GF-D8 (cell line): Measurements from ENCODE around the gene TESK2.

Experiments
- DNase-seq: peaks from one replicate; lab custom pipeline; 2025; lab: John Stamatoyannopoulos, UW

Gene TESK2

DNA sequence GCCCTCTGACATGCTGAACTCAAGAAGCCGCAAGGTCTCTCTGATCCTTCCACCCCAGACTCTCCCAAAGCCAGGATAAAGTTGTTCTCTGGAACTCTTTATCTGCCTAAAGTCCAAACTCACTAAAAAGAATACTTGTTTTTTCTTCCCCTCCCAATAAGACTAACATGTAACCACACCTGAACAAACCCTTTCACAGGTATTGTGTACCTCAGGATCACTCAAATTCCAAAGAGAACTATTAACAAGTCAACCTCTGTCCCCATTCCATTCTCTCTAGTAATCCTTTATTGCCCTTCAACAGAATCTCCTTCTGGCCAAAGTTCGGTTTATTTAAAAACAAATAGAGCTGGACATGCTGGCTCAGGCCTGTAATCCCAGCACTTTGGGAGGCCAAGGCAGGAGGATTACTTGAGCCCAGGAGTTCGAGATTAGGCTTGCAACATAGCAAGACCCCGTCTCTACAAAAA lies 155.1 kb downstream of the TESK2 start:
- no peak for DNase-seq

DNA sequence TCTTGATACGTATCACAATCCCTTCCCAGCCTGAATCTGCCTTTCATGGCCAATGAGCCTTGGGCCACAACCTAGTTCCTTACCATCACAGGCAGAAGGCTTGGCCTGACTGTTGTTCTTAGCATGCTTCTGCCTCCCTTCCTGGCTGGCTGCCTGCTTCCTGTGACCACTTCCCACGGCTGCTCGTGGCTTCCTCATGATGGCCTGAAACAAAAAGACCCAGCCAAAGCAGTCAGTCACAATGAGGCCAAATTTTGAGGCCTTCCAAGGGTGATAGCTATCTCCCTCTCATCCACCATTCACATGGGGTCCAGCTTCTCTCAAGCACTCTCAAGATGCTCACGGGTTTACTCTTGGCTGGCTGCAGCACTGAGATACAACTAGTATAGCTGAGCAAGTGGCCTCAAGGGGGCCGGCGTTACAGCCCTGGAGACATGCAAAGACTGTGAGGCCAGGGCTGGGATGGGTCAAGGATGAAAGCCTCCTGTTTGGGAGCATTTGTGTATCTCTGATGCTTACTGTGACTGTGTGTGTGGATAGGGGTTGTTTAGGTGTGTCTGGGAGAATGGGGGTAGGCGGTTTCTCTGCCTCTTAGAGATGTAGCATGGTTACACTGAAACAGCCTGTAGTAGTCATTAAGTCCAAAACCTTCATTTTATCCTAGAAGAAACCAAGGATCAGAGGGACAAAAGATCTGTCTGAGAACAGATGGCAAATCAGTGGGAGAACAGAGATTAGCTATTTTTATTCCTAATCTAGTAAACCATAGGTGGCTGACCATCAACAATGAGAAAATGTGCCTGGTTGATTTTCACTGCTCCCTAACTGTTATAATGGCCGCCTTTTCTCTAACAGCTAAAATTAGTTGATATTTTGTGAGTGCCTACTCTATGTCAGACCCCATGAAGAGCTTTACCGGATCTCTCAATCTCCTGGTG lies 156.4 kb downstream of the TESK2 start:
- DNase-seq, result peak; percentile 41

DNA sequence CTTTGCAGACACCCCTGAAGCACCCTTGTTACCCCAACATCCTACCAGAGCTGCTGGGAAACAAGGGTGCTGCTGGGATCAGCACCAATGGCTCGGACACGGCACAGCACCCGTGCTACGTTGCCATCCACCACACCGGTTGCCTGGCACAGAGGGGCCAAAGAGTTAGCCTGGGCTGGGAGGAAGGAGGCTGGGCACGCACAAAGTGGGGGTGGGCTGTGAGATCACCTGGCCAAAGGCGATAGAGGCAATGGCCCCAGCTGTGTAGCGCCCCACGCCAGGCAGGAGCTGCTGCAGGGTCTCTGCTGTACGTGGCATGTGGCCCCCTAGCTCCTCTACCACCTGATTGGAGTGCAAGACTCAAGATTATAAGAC lies 158.6 kb downstream of the TESK2 start:
- no peak for DNase-seq

DNA sequence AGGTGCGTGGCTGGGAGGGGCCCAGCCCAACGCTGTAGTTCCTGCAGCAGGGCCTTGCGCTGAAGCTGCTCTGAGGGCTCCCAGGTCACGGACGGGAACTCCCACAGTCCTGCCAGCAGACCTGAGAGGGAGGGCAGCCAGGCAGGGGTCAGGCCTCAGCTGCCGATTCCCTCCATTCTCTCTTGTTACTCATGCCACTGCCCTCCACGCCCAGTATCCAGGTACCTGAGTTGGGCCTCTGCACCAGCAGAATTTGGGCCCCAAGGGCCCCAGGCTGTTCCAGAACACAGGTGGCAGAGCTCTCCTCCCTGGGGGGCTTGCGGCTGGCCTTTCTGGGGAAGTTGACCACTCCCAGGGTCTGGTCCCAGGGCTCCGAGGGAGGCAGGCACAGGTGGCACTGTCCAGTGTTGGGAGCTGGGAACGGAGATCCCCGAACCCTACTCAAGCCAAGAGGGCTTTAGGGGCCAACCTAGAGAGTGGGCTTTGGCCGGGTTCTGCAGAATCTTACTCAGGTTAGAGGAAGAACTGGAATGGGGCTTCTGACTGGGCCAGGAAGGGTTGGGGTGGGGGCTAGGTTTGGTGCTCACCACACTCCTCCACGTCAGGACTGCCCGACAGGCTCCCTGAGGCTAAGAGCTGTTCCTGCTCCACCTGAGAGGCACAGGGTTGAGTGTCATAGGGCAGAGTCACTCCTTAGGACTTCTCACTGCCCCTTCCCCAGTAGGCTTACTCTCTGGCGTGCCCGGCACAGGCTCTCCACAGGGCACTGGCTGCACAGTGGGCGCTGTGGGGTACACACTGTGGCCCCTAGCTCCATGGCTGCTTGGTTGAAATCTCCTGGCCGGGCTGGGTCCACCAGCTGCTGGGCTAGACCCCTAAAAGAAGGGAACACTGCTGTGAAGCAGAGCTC lies 159.3 kb downstream of the TESK2 start:
- no peak for DNase-seq

GRCh38 chr1:45329445-45329844 lies 161.5 kb downstream of the TESK2 start:
- DNase-seq, result no peak

- DNase-seq, result no peak
Measured at GRCh38 chr1:45328680-45329079, 162.3 kb downstream of the TESK2 start.

DNA sequence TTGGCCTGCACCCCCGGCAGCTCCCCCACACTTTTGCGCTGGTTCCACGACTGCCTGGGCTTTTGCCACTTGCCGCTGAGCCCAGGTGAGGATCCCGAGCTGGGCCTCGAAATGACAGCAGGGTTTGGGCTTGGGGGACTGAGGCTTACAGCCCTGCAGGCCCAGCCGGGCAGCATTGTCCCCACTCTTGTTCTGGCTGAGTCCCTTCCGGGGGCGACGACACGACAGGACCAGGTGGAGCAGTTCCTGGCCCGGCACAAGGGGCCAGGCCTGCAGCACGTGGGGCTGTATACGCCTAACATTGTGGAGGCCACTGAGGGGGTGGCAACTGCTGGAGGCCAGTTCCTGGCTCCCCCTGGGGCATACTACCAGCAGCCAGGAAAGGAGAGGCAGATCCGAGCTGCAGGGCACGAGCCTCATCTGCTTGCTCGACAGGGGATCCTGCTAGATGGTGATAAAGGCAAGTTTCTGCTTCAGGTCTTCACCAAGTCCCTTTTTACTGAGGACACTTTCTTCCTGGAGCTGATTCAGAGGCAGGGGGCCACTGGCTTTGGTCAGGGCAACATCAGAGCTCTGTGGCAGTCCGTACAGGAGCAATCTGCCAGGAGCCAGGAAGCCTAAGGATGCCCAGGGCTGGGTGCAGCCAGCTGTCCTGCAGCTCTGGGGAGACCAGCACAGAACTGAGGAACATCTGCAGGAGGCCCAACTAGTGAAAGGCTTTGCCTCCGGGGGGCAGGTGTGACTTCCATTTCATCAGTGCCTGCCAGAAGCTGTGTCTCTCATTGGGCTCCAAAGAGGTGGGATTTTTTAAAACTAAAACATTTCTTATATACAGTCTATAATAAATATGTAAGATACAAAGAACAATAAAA lies 163.1 kb downstream of the TESK2 start:
- DNase-seq, result no peak

DNA sequence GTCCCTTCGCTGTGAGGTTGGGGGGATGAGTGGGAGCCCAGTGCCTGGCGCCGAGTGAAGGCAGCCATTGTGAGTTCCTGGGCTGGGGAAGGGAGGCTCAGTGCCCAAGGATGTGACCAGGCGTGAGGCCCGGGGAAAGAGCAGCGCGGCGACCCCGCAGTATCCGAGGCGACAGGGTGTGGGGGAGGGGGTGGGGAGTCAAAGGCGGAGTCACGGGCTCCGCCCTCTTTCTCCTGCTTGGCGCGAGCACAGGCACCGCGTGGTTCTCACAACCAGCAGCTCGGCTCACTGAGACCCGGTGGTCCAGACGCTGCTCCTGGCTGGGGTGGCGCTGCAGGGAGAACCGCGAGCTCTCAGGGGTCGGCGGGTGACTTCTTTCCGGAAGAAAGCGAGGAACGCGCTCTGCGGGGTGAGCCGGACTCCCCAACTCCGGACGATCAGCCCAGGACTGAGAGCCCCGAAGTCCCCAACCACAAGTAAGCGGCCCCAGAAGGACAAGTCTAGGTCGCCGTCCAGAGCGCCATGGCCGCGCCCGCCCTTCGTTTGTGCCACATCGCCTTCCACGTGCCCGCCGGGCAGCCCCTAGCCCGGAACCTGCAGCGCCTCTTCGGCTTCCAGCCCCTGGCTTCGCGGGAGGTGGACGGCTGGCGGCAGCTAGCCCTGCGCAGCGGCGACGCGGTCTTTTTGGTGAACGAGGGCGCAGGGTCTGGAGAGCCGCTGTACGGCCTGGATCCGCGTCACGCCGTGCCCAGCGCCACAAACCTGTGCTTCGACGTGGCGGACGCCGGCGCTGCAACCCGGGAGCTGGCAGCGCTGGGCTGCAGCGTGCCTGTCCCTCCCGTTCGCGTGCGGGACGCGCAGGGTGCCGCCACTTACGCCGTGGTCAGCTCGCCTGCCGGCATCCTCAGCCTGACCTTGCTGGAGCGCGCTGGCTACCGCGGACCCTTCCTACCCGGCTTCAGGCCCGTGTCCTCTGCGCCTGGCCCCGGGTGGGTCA lies 164.0 kb downstream of the TESK2 start, which contains the start of gene HPDL:
Gene HPDL, plus strand, starts transcription at position 269 of the 997 bp plus-strand sequence. Its CDS starts 254 bp downstream, at position 523.
- DNase-seq, result peak; percentile 53

DNA sequence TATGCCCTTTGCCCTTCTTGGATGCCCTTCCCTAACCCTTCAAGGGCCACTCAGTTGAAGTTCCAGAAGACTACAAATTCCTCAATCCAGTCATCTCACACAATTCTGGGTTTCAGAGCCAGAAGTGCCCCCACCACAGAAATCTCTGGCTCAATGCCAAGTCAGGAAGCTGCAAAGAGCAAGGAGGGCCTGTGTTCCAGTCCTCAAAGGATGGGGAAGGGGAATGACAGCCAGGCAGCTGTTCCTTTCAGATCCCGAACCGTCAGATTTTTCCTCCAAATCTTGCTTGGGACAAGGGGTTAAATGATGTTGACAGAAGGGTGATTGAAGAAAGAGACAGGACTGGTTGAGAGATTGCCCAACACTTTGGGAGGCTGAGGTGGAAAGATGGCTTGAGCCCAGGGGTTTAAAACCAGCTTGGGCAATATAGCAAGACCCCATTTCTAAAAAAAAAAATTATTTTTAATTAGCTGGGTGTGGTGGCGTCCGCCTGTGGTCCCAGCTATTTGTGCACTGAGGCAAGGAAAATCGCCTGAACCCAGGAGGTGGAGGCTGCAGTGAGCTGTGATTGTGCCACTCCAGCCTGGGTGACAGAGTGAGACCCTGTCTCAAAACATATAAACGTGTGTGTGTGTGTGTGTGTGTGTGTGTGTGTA lies 165.0 kb downstream of the TESK2 start:
- no peak for DNase-seq

DNA sequence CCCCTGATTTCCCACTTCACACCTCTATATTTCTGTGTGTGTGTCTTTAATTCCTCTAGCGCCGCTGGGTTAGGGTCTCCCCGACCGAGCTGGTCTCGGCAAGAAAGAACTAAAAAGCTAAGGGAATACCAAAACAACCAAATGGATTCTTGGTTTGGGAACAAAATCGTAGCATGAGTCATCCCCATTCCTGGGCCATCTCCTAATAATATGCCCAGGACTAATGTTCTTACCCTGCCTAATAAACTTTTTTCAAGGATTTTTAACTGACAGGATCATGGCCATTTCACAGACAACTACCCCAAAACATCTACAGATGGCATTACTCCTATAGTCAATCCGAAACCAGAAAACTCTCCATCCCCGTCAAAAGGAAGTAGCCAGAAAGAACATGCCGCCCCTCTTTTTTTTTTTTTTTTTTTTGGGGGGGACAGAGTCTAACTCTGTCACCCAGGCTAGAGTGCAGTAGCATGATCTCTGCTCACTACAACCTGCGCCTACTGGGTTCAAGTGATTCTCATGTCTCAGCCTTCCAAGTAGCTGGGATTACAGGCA lies 168.4 kb downstream of the TESK2 start:
- DNase-seq, result no peak

DNA sequence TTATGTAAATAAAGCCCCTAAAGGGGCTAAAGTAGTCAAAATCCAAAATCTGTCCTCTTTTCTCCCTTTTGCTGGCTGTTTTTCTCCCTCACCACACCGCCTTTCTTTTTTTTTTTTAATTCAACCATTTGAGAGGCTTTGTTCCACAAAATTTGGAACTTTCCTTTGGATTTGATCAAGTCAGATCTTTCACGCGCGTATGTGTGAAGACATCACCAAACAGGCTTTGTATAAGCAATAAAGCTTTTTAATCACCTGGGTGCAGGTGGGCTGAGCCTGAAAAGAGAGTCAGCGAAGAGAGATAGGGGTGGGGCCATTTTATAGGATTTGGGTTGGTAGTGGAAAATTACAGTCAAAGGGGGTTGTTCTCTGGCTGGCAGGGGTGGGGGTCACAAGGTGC lies 169.5 kb downstream of the TESK2 start:
- no peak for DNase-seq

- DNase-seq, result no peak
Measured at GRCh38 chr1:45319761-45320160, 171.2 kb downstream of the TESK2 start.

GRCh38 chr1:45317166-45317565 lies 173.8 kb downstream of the TESK2 start:
- no peak for DNase-seq

DNA sequence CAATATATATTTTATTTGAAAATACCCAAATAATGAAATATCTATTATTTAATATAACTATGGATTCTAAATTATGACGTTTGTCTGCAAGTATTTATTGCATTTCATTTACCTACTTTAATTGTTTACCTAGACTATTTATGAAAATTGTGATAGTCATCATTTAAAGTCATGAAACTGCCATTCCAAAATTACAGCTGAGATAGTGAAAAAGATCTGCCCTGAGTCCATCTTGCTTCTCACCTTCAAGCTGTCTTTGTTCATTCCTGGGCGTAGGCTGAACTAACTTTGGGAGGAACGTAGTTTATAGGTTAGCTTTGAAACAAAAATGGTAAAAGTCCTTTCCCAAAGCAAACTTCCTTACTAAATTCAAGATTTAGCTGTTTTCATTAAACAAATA lies 176.7 kb downstream of the TESK2 start:
- DNase-seq, result no peak

DNA sequence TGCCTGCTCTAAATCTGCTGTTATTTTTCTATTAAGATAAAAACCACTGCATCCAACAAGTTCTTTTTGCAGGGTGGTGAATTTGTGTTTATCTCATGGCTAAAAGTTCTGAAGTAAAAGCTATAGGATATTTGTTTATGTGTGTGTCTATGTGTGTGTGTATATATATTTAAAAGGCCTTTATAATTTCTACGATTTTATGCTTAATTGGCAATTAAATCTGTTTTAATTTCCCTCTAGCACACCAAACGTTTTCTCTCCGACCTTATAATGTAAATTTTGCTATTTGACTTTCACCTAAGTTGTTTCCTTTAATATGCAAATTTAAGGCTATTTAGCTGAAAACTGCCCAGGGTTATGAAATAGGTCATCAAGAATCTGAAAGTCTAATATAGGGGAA lies 184.1 kb downstream of the TESK2 start:
- no peak for DNase-seq

- no peak for DNase-seq
Measured at GRCh38 chr1:45306319-45306718, 184.6 kb downstream of the TESK2 start.

DNA sequence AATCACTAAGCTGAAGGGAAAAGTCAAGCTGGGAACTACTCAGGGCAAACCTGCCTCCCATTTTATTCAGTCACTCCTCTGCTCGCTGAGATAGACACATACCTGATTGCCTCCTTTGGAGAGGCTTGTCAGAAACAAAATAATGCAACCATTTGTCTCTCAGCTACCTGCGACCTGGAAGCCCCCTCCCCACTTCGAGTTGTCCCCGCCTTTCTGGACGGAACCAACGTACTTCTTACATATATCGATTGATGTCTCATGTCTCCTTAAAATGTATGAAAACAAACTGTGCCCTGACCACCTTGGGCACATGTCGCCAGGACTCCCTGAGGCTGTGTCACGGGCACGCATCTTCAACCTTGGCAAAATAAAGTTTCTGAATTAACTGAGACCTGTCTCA lies 185.7 kb downstream of the TESK2 start:
- no peak for DNase-seq

GRCh38 chr1:45304311-45305081 lies 186.5 kb downstream of the TESK2 start:
- DNase-seq, result no peak
